ENCODE data around the gene DPEP1.

- TF ChIP-seq CTCF (IDR thresholded peaks at IDR 0.05 in 2 of 3, conservative IDR thresholded peaks at IDR 0.05 in 1 of 3; ENCODE audit: borderline replicate concordance in 1 of 3, insufficient read depth in 1 of 3, low read depth in 2 of 3, low read length in 2 of 3) (no peak), ZNF274 (IDR thresholded peaks at IDR 0.05; ENCODE audit: low read depth, low read length) (no peak), REST (IDR thresholded peaks at IDR 0.05; ENCODE audit: low read depth) (no peak), EZH2 (IDR thresholded peaks at IDR 0.05) (no peak), POLR2AphosphoS5 (IDR thresholded peaks at IDR 0.05; ENCODE audit: low read depth, low read length) (no peak), YY1 (IDR thresholded peaks at IDR 0.05; ENCODE audit: extremely low read depth, insufficient replicate concordance, low read depth, low read length) (no peak), EGR1 (IDR thresholded peaks at IDR 0.05; ENCODE audit: low read depth) (no peak), SIN3A (IDR thresholded peaks at IDR 0.05; ENCODE audit: low read depth) (no peak), POLR2A (IDR thresholded peaks at IDR 0.05; ENCODE audit: borderline replicate concordance, extremely low read depth, insufficient read depth, insufficient read length) (no peak), TCF7L2 (IDR thresholded peaks at IDR 0.05; ENCODE audit: borderline replicate concordance, extremely low read depth, insufficient read depth, insufficient read length) (no peak), FOSL1 (IDR thresholded peaks at IDR 0.05; ENCODE audit: low read depth) (no peak), JUND (IDR thresholded peaks at IDR 0.05) (no peak), SP1 (IDR thresholded peaks at IDR 0.05; ENCODE audit: low read depth) (no peak)
These were observed 32.8 kb downstream of the DPEP1 start for GRCh38 chr16:89646270-89646669.
